Adrenal gland (tissue), 19 donors: ENCODE measurements around the gene OR5A1. TPM values are rescaled to one million over a fixed set of nuclear protein-coding genes. Genes with fewer than 3 reads are reported as not detected.

Experiments used
- DNase-seq, 7 donors: peaks; one replicate each; pipeline ENCODE4 v3.0.0-alpha.2; 2019 to 2020
- H3K27ac ChIP-seq, 5 donors: fragments of 200-600 bp; sonication (generic) in 4 of 5; 1 replicate in 3 of 5; 2 replicates in 2 of 5; pipeline versions ENCODE4 v1.5.1 to v1.8.0; 2016 to 2020; ENCODE audit warnings: mild to moderate bottlenecking in 1 of 5
- H3K27me3 ChIP-seq: fragments of 200-600 bp; 2 replicates; pipeline ENCODE4 v1.8.0; 2021
- H3K36me3 ChIP-seq, 2 donors: fragments of 200-600 bp; replicated peaks in 1 of 2; 1 replicate in 1 of 2; 2 replicates in 1 of 2; pipeline versions ENCODE4 v1.5.1 to v1.8.0; 2018 to 2022
- H3K4me1 ChIP-seq, 2 donors: fragments of 200-600 bp; replicated peaks in 1 of 2; 1 replicate in 1 of 2; 2 replicates in 1 of 2; pipeline versions ENCODE4 v1.5.1 to v1.8.0; 2018 to 2021
- H3K4me3 ChIP-seq, 4 donors: fragments of 200-600 bp; sonication (generic) in 3 of 4; one replicate each; pipeline ENCODE4 v1.5.1; 2016 to 2018
- H3K9me3 ChIP-seq, 3 donors: fragments of 200-600 bp; sonication (generic) in 1 of 3; replicated peaks in 1 of 3; 1 replicate in 2 of 3; 2 replicates in 1 of 3; pipeline versions ENCODE4 v1.5.1 to v1.8.0; 2016 to 2021
- CTCF ChIP-seq, 6 experiments: fragments of 450-650 bp in 4 of 6; fragments of 200-600 bp in 2 of 6; sonication (generic) in 1 of 6; IDR thresholded peaks; 1 replicate in 5 of 6; 2 replicates in 1 of 6; pipeline versions ENCODE4 v1.5.1 to v1.8.0; 2016 to 2021; ENCODE audit warnings: antibody characterized with exemption in 6 of 6, mild to moderate bottlenecking in 2 of 6, moderate library complexity in 1 of 6
- POLR2A ChIP-seq, 2 donors: fragments of 450-650 bp; IDR thresholded peaks; one replicate each; pipeline ENCODE4 v1.6.1; 2017; ENCODE audit warnings: antibody characterized with exemption in 2 of 2, mild to moderate bottlenecking in 2 of 2, moderate library complexity in 1 of 2
- WGBS, 4 donors: extraction: QIAGEN DNeasy Blood & Tissue Kit in 2 of 4; methylation state at CpG; one replicate each; pipeline versions ENCODE4 v1.1.5 to v1.1.7; 2013 to 2017; 5-methylcytosine and 5-hydroxymethylcytosine counted together
- intact Hi-C, 2 donors: fragments of 100-400 bp; cut with DNase I; formaldehyde crosslinking; loops; one replicate each; pipeline versions ENCODE4 v1.14.1 to v1.15.0; 2022 to 2023
- long read RNA-seq, 10 donors: library from polyadenylated mRNA in 3 of 10; unstranded in 2 of 10; stranded (forward) in 1 of 10; transcript quantifications; one replicate each; pipeline ENCODE4 v2.0.0 and lab custom pipeline, GENCODE V29; 2021 to 2026
- polyA plus RNA-seq, 3 donors: library from polyadenylated mRNA; stranded (reverse); fragments of 200-250 nt in 2 of 3; fragments of 350-450 nt in 1 of 3; fragmentation: Illumina TruSeq in 1 of 3; extraction: RNeasy Lipid Tissue Mini Kit (QIAGEN cat#74804) in 1 of 3; gene quantifications; one replicate each; pipeline ENCODE4 v1.2.3, GENCODE V29; 2013 to 2014
- total RNA-seq, 9 donors: library from RNA; depleted of rRNA in 4 of 9; stranded (reverse); fragments of >200 nt in 4 of 9; fragments of 120-200 nt in 1 of 9; fragmentation: NEBNext Ultra II Directional in 1 of 9; extraction: Animal tissue kit (Norgen Biotek cat#: 25700) in 1 of 9; gene quantifications; one replicate each; pipeline versions ENCODE4 v1.1.0 to v1.2.4, GENCODE V29; 2013 to 2023
- donor health status: healthy with polysubstance abuse.
- donor health status: Bipolar disorder and iron deficiency.
- donor health status: DM: yes; HTN: yes; CAD: no.
- donor health status: DM: no; HTN: no; CAD: no.
- donor health status: DM: no; HTN: no; CAD: no.
- donor health status: DM: yes; HTN: yes; CAD: no.

Gene OR5A1
- total RNA-seq (not detected), polyA plus RNA-seq (not detected)
- long read RNA-seq, donor 1, result 0 reads
- long read RNA-seq, donor 2, result 0 reads
- long read RNA-seq, donor 3, result 0 reads
- long read RNA-seq, donor 4, result 0 reads
- long read RNA-seq, donor 5, result 0 reads
- long read RNA-seq, donor 6, result 0 reads
- long read RNA-seq, donor 7, result 0 reads
- long read RNA-seq, donor 8, result 0 reads
- long read RNA-seq, donor 9, result 0 reads
- long read RNA-seq, donor 10, partial matches to known transcripts, result 0 of 1 reads
- long read RNA-seq, donor 10, other reads (novel, unspliced or antisense), result 0 of 1 reads

GRCh38 chr11:59436169-59436568 lies at the start of gene OR5A1:
Gene OR5A1, plus strand, starts transcription at chr11:59436469. Its CDS starts 6,700 bp downstream, at chr11:59443169.
- no peak for DNase-seq
- Histone ChIP-seq H3K9me3 (no peaks in the 10 kb centered on the region), H3K27me3 (no peaks in the 10 kb centered on the region), H3K4me3 (no peak within 1 kb of the TSS), H3K4me1 (no peaks in the 10 kb centered on the region), H3K27ac (no peak within 1 kb of the TSS), H3K36me3 (no peaks in the 10 kb centered on the region)
- WGBS, 4 donors, result 48 to 67% (median 56%) methylated on average over 3 of the region's 3 CpGs
- TF ChIP-seq CTCF (IDR thresholded peaks at IDR 0.05), result no peak
- intact Hi-C loops, result no loop called here

- H3K4me1 ChIP-seq, result no peaks in the 10 kb centered on the region
- intact Hi-C loops, result no loop called here
- TF ChIP-seq CTCF (IDR thresholded peaks at IDR 0.05) (no peak), POLR2A (IDR thresholded peaks at IDR 0.05) (no peak)
Measured at GRCh38 chr11:59394186-59394585, 42.1 kb upstream of the OR5A1 start.

GRCh38 chr11:59400461-59401261 lies 35.6 kb upstream of the OR5A1 start:
- WGBS, 4 donors, result 66 to 81% (median 72%) methylated on average over 3 of the region's 3 CpGs

More at GRCh38 chr11:59394186-59394585, 42.1 kb upstream of the OR5A1 start:
- Histone ChIP-seq H3K36me3 (no peaks in the 10 kb centered on the region), H3K9me3 (no peaks in the 10 kb centered on the region), H3K27ac (no peak overlapping the region), H3K4me3 (no peak overlapping the region), H3K27me3 (no peaks in the 10 kb centered on the region)
- DNase-seq, result no peak

GRCh38 chr11:59401262-59401552 lies 35.1 kb upstream of the OR5A1 start:
- Histone ChIP-seq H3K9me3 (no peaks in the 10 kb centered on the region), H3K4me1 (no peaks in the 10 kb centered on the region), H3K36me3 (no peaks in the 10 kb centered on the region), H3K27ac (no peak overlapping the region), H3K27me3 (no peaks in the 10 kb centered on the region), H3K4me3 (no peak overlapping the region)
- no peak for TF ChIP-seq CTCF (IDR thresholded peaks at IDR 0.05)
- no peak for TF ChIP-seq POLR2A (IDR thresholded peaks at IDR 0.05)
- WGBS, 4 donors, result 49 to 73% (median 68%) methylated on average over 2 of the region's 2 CpGs
- intact Hi-C loops, result no loop called here
- DNase-seq, result no peak

More at GRCh38 chr11:59400461-59401261, 35.6 kb upstream of the OR5A1 start:
- Histone ChIP-seq H3K9me3 (no peaks in the 10 kb centered on the region), H3K36me3 (no peaks in the 10 kb centered on the region), H3K4me1 (no peaks in the 10 kb centered on the region), H3K27me3 (no peaks in the 10 kb centered on the region), H3K4me3 (no peak overlapping the region), H3K27ac (no peak overlapping the region)
- TF ChIP-seq CTCF (IDR thresholded peaks at IDR 0.05), result no peak
- no peak for TF ChIP-seq POLR2A (IDR thresholded peaks at IDR 0.05)
- DNase-seq, result no peak
- intact Hi-C loops, result no loop called here
